ENCODE measurements around the gene SOD3. TPM values are rescaled to one million over a fixed set of nuclear protein-coding genes. Genes with fewer than 3 reads are reported as not detected.
A peak's percentile ranks its signal among the peaks of the same experiment; 100 is the strongest.

Gene SOD3
- polyA plus RNA-seq, 1 donor, result 5.3 TPM

GRCh38 chr4:24775032-24775605 lies 20.3 kb upstream of the SOD3 start:
- no CpG with 5 or more reads among the region's 2 CpGs for WGBS (ENCODE audit: insufficient coverage, low lambda C conversion rate)
- no peak overlapping the region for H3K27ac ChIP-seq (ENCODE audit: low read length)
- DNase-seq, result no peak
- H3K4me3 ChIP-seq (ENCODE audit: low read length), result no peak overlapping the region
- no peaks in the 10 kb centered on the region for H3K4me1 ChIP-seq (ENCODE audit: control insufficient read depth, insufficient read depth, low read length)
- no peaks in the 10 kb centered on the region for H3K27me3 ChIP-seq (ENCODE audit: control insufficient read depth, insufficient read depth, low read length)
- H3K9me3 ChIP-seq (ENCODE audit: control insufficient read depth, low read depth, low read length), result no peaks in the 10 kb centered on the region
- H3K36me3 ChIP-seq (ENCODE audit: control insufficient read depth, insufficient read depth, low read length), result no peaks in the 10 kb centered on the region

DNA sequence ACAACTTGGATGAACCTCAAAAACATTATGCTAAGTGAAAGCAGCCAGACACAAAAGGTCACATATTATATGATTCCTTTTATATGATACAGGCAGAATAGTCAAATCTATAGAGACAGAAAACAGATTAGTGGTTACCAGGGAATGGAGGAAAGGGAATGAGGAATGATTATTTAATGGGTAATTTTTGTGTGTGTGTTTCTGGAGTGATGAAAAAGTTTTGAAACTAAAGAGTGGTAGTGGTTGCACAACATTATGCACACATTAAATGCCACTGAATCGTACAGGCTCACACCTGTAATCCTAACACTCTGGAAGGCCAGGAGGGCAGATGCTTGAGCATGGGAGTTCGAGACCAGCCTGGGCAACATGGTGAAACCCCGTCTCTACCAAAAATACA lies 19.6 kb upstream of the SOD3 start:
- Histone ChIP-seq H3K9me3 (ENCODE audit: control insufficient read depth, low read depth, low read length) (no peaks in the 10 kb centered on the region), H3K4me3 (ENCODE audit: low read length) (no peak overlapping the region), H3K27me3 (ENCODE audit: control insufficient read depth, insufficient read depth, low read length) (no peaks in the 10 kb centered on the region), H3K4me1 (ENCODE audit: control insufficient read depth, insufficient read depth, low read length) (no peaks in the 10 kb centered on the region), H3K27ac (ENCODE audit: low read length) (no peak overlapping the region), H3K36me3 (ENCODE audit: control insufficient read depth, insufficient read depth, low read length) (no peaks in the 10 kb centered on the region)
- no CpG with 5 or more reads among the region's 3 CpGs for WGBS (ENCODE audit: insufficient coverage, low lambda C conversion rate)
- DNase-seq, result no peak

DNA sequence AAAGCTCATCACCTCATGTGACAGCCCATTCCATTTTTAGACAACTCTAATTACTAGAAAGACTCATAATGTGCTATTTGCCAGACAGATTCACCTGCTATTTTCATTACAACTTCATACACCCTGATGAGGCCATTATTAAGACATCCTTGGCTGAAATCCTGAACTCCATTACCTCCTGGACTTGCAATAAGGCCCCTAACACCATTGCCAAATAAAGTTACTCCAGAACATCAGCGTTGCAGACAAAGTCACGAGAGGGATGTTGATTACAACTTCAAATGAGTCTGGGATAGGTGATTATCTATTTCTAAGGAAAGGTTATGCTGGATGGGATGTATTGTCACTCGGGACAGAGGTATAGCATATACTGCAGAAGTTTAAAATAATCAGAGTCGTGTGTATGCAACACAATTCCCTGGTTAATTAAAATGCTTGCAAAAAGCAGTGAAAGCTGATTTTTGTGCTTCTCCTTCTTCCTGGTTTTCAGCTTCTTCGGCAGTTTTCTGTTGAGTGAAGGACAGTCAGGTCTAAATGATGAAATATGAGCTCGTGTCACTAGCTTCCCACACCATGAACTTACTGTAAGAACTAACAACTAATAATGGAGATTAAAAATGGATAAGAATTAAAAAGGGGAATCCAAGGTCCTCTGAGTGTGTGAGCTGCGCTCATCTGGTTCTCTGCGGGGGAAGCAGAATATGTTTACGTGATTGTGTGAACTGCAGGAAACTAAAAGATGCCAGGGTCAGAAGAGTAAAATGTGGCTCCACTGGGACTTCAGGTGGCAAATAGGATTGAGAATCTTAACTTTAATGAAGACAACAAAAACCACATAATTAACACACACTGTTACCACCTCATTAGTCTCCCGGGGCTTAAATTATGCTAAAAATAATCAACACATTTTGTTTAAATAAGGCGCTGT lies 17.6 kb upstream of the SOD3 start:
- H3K4me1 ChIP-seq (ENCODE audit: control insufficient read depth, insufficient read depth, low read length), result no peaks in the 10 kb centered on the region
- H3K27me3 ChIP-seq (ENCODE audit: control insufficient read depth, insufficient read depth, low read length), result no peaks in the 10 kb centered on the region
- H3K36me3 ChIP-seq (ENCODE audit: control insufficient read depth, insufficient read depth, low read length), result no peaks in the 10 kb centered on the region
- H3K27ac ChIP-seq (ENCODE audit: low read length), result no peak overlapping the region
- no peaks in the 10 kb centered on the region for H3K9me3 ChIP-seq (ENCODE audit: control insufficient read depth, low read depth, low read length)
- 83% methylated on average over 1 of the region's 11 CpGs for WGBS (ENCODE audit: insufficient coverage, low lambda C conversion rate)
- no peak overlapping the region for H3K4me3 ChIP-seq (ENCODE audit: low read length)
- DNase-seq, result no peak

DNA sequence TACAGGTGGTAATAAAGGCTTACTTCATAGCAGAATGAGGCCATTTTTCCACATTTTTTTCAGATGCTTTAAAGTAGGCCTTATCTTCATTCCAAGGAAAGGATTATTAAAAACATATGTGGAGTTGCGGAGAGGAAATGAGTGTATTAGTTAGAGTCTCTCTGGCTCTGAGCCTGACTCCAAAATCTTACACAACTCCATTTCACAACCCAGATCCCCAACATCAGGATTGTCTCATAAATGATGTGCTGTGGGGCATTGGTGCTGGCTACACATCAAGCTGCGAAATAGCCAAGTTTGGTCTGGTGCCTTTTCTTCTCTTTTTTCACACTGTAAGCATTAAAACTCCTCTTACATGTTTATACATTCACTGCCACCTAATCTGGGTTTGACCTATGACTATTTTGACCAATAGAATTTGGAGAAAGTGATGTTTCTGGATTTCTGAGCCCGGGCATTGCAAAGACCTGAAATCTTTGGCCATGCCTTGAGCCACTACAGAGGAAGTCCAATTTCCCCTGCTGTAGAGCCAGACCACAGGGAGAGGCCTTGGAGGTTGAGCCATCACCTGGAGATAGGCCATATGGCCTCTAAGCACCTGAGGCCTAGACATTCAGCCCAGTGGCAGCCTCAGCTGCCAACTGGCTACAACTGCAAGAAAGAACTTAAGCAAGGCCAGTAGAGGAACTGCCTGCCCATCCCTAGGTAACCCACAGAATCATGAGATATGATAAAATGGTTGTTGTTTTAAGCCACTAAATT lies 16.7 kb upstream of the SOD3 start:
- H3K27me3 ChIP-seq (ENCODE audit: control insufficient read depth, insufficient read depth, low read length), result no peaks in the 10 kb centered on the region
- no peak overlapping the region for H3K27ac ChIP-seq (ENCODE audit: low read length)
- H3K9me3 ChIP-seq (ENCODE audit: control insufficient read depth, low read depth, low read length), result no peaks in the 10 kb centered on the region
- no peaks in the 10 kb centered on the region for H3K4me1 ChIP-seq (ENCODE audit: control insufficient read depth, insufficient read depth, low read length)
- WGBS (ENCODE audit: insufficient coverage, low lambda C conversion rate), result no CpG with 5 or more reads among the region's 3 CpGs
- no peaks in the 10 kb centered on the region for H3K36me3 ChIP-seq (ENCODE audit: control insufficient read depth, insufficient read depth, low read length)
- DNase-seq, result no peak
- no peak overlapping the region for H3K4me3 ChIP-seq (ENCODE audit: low read length)

GRCh38 chr4:24780936-24781495 lies 14.4 kb upstream of the SOD3 start:
- H3K27ac ChIP-seq (ENCODE audit: low read length), result no peak overlapping the region
- WGBS (ENCODE audit: insufficient coverage, low lambda C conversion rate), result no CpG with 5 or more reads among the region's 2 CpGs
- DNase-seq, result no peak
- H3K27me3 ChIP-seq (ENCODE audit: control insufficient read depth, insufficient read depth, low read length), result no peaks in the 10 kb centered on the region
- H3K4me1 ChIP-seq (ENCODE audit: control insufficient read depth, insufficient read depth, low read length), result no peaks in the 10 kb centered on the region
- H3K4me3 ChIP-seq (ENCODE audit: low read length), result no peak overlapping the region
- no peaks in the 10 kb centered on the region for H3K36me3 ChIP-seq (ENCODE audit: control insufficient read depth, insufficient read depth, low read length)
- no peaks in the 10 kb centered on the region for H3K9me3 ChIP-seq (ENCODE audit: control insufficient read depth, low read depth, low read length)

DNA sequence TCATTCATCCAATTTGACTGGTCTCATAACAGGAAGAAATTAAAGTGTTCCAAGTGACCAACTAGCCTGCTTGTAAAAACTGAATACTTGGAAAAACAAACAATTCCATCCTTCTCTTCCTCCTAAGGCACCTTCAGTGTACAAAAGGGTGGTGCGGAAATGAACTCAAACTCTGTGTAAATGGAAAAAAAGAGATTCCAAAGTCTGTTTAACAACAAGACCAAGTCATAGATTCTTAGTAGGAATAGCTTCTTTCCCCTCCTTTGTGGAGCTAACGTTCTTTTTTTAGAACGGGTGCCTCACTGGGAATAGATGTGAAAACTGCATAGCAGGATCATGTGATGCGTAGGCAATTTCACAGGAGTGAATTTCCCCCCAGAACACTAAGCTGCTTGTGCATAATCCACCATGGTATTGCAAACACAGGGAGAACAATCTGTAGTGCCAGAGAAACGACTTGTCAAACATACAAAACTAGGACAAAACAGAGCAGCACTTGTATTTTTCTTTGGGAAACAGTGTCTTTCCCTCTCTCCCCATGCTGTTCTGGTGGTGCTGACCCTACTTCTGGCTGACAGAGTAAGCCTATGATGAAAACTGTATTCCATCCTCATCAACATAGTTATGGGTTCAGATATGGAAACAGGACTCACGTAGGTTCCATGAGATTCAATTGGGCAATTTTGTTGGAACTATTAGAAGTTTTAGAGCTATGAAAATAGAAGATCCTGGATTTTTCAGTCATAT lies 13.2 kb upstream of the SOD3 start:
- Histone ChIP-seq H3K36me3 (ENCODE audit: control insufficient read depth, insufficient read depth, low read length) (no peaks in the 10 kb centered on the region), H3K27ac (ENCODE audit: low read length) (no peak overlapping the region), H3K27me3 (ENCODE audit: control insufficient read depth, insufficient read depth, low read length) (no peaks in the 10 kb centered on the region), H3K9me3 (ENCODE audit: control insufficient read depth, low read depth, low read length) (peaks cover under 1% of the 10 kb centered on the region), H3K4me1 (ENCODE audit: control insufficient read depth, insufficient read depth, low read length) (no peaks in the 10 kb centered on the region), H3K4me3 (ENCODE audit: low read length) (no peak overlapping the region)
- no CpG with 5 or more reads among the region's 6 CpGs for WGBS (ENCODE audit: insufficient coverage, low lambda C conversion rate)
- DNase-seq, result no peak

- no peak for DNase-seq
- no peak overlapping the region for H3K27ac ChIP-seq (ENCODE audit: low read length)
- H3K36me3 ChIP-seq (ENCODE audit: control insufficient read depth, insufficient read depth, low read length), result no peaks in the 10 kb centered on the region
- H3K27me3 ChIP-seq (ENCODE audit: control insufficient read depth, insufficient read depth, low read length), result no peaks in the 10 kb centered on the region
- peaks cover 5% of the 10 kb centered on the region for H3K9me3 ChIP-seq (ENCODE audit: control insufficient read depth, low read depth, low read length)
- no peaks in the 10 kb centered on the region for H3K4me1 ChIP-seq (ENCODE audit: control insufficient read depth, insufficient read depth, low read length)
- no peak overlapping the region for H3K4me3 ChIP-seq (ENCODE audit: low read length)
- WGBS (ENCODE audit: insufficient coverage, low lambda C conversion rate), result 78% methylated on average over 2 of the region's 3 CpGs
These were observed 11.9 kb upstream of the SOD3 start for GRCh38 chr4:24783506-24783905.

- DNase-seq, result no peak
- Histone ChIP-seq H3K4me1 (ENCODE audit: control insufficient read depth, insufficient read depth, low read length) (peaks cover 7% of the 10 kb centered on the region), H3K4me3 (ENCODE audit: low read length) (no peak overlapping the region), H3K36me3 (ENCODE audit: control insufficient read depth, insufficient read depth, low read length) (no peaks in the 10 kb centered on the region), H3K27me3 (ENCODE audit: control insufficient read depth, insufficient read depth, low read length) (peaks cover 6% of the 10 kb centered on the region), H3K9me3 (ENCODE audit: control insufficient read depth, low read depth, low read length) (peaks cover 5% of the 10 kb centered on the region), H3K27ac (ENCODE audit: low read length) (no peak overlapping the region)
These were observed 4.3 kb upstream of the SOD3 start for GRCh38 chr4:24791043-24791442.

DNA sequence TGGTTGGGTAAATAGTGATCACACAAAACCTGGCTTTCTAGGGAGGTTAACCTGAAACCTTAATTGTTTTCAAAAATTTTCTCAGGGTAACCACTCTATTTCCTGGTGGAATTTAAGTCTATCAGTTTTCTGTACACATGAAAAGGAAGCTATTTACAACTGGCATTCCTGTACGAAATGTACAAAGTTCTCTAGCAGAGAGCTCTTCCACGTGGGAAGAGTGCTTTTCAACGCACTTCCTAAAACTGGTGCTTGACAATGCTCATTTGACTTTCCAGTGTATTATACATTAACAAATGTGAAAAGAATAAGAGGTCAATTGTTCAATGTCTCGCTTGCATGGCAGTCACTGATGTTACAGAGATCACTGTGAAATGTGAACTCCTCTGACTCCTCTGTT lies 2.8 kb upstream of the SOD3 start:
- Histone ChIP-seq H3K27me3 (ENCODE audit: control insufficient read depth, insufficient read depth, low read length) (peaks cover 15% of the 10 kb centered on the region), H3K9me3 (ENCODE audit: control insufficient read depth, low read depth, low read length) (peaks cover under 1% of the 10 kb centered on the region), H3K4me1 (ENCODE audit: control insufficient read depth, insufficient read depth, low read length) (peaks cover 7% of the 10 kb centered on the region), H3K4me3 (ENCODE audit: low read length) (no peak overlapping the region), H3K27ac (ENCODE audit: low read length) (no peak overlapping the region), H3K36me3 (ENCODE audit: control insufficient read depth, insufficient read depth, low read length) (no peaks in the 10 kb centered on the region)
- DNase-seq, result peak in 1 of 2 donors; percentile 35
- 20% methylated on average over 1 of the region's 4 CpGs for WGBS (ENCODE audit: insufficient coverage, low lambda C conversion rate)
